HL-60/S4 treated with phorbol 12-myristate 13-acetate at 8.2 ng/mL for 4 days and 3 days (cell line): ENCODE data around the gene OIP5.
"Not testable (repeated sequence)": the region's sequence is repeated elsewhere in the genome, so short reads cannot be mapped to it uniquely, and the experiment has no call there.

ENCODE experiments used
- in situ Hi-C: fragments of 300-500 bp; cut with MboI; formaldehyde crosslinking; loops from 2 replicates; pipeline ENCODE4 v1.15.0; 2022; ENCODE audit warnings: low sequenced_read_pairs

Gene OIP5

DNA sequence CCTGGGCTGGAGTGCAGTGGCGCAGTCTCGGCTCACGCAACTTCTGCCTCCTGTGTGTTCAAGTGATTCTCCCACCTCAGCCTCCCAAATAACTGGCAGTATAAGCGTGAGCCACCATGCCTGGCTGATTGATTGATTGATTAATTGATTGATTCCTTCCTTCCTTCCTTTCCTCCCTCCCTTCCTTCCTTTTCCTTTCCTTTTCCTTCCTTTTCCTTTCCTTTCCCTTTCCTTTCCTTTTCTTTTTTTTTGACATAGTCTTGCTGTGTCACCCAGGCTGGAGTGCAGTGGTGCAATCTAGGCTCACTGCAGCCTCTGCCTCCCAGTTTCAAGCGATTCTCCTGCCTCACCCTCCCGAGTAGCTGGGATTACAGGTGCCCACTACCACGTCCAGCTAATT is 71.5 kb downstream of the OIP5 start:
- in situ Hi-C loops = not testable (repeated sequence)

DNA sequence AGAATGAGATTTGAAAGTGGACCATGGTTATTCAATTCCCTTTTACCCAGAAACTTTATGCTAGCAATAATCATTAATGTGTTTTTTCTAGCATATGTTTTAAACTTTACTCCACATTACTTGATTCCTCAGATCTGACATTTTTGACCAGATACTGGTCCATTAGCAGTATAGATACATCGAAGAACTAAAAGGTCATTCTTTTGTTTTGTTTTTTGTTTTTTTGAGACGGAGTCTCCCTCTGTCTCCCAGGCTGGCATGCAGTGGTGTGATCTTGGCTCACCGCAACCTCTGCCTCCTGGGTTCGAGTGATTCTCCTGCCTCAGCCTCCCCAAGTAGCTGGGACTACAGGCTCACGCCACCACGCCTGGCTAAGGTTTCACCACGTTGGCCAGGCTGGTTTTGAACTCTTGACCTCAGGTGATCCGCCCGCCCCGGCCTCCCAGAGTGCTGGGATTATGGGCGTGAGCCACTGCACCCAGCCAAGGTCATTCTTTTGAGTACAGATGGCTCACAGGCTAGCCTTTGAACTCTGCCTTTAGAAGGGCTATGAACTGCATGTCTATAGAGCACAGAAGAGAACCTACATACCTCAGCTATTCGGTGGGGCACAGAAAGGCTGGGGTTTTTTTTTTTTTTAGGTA is 72.7 kb downstream of the OIP5 start:
- in situ Hi-C loops = no loop called here
